Kidney glomerular epithelial cell (primary cell): Measurements from ENCODE around the gene SPRYD3.

Source experiments
- DNase-seq: peaks from one replicate; lab custom pipeline; 2025; lab: John Stamatoyannopoulos, UW

The SPRYD3 gene

DNA sequence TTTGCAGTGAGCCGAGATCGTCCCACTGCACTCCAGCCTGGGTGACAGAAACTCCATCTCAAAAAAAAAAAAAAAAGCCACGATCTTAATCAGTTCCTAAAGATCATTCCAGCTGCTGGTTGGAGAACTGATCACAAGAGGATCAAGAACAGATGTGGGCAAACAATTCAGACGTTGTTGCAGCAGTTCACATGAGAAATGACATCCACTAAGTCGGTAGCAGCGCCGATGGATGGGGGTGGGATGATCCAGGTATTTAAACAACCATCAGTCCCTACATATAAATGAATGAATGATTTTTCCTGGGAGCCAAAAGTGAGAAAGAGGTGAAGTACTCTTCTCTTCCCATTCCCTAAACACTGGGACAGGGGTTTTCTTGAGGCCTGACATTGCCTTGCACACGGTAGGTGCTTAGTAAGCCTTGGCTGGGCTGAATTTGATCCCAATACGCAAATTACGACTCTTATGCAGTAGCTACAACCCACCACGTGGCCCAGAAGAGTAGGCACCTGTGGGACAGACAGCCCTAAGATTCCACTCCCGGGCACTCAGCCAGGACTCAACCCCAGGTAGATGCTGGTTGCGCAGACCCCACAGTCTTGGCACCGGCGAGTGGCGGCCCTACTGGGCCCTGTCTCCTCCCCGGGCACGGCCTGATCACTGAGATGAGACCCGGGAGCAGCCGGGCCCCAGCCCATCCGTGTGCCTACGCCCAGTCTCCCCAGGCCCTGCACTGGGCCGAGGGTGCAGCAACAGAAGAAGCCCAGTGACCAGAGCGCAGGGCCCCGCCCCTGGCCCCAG is 565 bp downstream of the SPRYD3 start:
- DNase-seq = no peak

DNA sequence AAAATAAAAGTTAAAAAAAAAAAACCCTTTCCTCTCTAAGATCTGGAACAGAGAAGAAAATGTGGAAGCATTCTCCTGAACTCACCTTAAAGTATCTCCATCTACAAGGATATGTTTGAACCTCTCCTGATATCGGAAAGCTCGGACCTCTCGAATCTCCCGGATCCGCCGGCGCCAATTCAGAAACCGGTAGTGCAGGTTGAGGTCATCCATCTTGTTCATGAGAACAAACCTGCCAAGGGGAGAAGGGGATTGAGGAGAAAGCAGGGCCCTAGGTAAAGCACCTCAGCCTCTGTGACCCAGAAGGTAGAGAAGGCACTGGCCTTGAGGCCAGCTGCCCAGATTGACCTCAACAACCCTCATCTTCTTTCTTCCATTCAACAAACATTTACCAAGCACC is 2.2 kb downstream of the SPRYD3 start:
- no peak for DNase-seq

DNA sequence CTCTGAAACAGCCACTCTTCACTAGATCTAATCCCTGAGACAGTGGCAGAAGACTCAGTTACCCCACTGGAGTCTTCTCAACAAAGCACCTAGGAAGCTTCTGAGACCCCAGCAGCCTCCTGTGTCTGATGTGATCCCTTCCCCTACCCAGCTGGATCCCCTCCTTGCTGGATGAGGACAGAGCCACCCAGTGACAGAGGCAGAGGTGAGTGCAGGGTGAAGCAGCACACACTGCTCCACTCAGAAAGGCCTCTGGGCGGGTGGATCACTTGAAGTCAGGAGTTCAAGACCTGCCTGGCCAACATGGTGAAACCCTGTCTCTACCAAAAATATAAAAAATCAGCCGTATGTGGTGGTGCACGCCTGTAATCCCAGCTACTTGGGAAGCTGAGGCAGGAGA is 2.7 kb downstream of the SPRYD3 start:
- DNase-seq = no peak

DNA sequence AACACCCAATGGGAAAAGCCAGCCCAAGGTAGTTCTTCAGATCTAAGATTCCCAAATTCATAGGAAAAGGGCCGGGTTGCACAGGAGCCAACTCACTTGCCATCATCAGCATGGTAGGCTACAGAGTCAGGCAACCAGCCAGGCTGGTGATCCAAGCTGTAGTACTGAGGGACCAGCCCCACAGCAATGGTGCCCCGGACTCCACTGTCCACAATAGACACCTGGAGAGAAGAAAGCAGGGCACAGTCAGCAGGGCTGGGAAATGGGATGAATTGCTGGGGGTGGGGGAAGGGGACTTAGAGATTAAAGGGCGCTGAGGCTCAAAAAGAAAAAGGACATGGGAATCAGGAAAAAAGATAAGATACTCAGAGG is 4.2 kb downstream of the SPRYD3 start:
- no peak for DNase-seq

DNA sequence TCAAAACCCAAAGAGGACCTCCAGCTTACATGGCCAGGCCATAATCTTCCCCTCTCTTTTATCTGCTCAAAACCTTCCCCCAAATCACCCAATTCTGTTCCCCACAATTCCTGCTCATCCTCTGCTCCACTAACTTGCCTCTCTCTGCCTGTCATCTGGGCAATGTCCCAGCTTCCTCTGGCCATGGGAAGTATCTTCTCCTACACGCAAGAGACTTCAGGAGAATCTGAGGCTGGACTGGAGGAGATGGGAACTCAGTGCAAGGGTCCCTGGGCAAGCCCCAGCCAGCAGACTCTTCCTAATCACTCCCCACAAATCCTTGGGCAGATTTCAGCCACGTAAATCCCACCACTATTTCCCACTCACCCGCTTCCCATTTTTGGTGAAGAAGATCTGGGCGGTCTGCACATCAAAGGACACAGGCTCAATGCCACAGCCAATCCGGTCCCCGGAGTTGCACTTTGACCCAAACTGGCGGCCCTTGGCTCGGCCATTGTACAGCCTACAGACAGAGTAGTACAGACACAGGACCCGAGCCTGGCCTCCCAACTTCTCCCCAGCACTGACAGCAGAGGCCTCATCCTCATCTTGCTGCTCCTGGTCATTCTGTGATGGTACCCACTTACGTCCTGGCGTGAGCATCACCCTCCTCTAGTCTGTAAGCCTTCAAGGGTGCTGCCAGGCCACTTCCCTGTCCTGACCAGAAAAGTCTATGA is 4.7 kb downstream of the SPRYD3 start:
- no peak for DNase-seq

DNA sequence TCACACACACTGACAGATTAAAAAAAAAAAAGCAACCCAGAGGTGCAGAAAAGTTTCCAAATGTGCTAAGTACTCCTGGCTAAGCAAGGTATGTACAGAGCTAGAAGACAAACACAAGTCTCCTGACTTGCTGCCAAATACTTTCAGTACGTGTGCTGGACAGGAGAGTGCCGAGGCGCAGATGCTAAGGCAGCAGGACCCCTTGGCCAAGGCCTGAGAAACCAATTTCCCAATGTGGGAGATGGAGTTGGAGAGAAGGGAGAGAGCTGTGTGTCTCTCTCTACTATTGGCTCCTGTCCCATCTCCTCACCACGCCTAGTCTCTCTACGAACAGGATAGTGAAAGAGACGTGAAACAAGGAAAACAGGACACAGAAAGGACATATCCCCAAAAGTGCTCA is 5.3 kb downstream of the SPRYD3 start:
- no peak for DNase-seq

DNA sequence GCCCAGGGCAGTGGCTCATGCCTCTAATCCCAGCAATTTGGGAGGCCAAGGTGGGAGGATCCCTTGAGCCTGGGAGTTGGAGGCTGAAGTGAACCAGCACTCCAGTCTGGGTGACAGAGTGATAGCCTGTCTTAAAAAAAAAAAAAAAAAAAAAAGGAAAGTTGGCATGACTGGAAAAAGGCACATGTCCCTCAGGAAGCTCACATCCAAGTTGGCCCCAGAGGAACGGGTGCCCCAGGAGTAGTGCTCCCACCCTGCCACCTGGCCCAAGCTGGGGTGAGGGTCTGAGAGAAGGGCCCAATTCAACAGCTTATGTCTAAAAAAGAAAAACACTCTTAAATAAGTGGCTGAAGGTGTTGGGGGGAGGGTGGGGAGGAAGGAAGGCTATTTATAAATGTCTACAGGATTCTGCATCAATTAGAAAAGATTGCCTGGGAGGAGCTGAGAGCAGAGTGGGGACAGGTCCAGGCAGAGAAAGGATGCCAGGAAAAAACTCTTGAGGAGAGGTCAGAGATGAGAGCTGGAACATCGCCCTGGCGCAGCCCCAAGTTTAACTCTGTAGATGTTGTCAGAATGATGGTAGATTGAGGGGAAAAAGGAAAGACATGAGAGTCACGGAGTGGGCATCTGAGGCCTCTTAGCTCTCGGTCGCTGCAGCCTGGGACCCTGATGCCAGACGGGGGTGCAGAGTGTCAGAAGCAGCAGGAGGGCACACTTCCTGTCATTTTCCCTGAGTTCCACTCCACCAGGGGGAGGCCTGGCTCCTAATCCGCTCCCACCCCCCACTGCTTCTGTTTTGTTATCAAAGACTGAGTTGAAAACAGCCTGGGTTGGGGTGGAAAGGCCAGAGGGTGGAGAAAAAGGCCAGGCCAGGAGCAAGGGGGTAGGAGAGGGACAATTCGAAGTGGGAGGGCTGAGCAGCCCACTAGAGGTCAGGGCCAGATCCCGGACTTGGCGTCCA is 7.3 kb downstream of the SPRYD3 start:
- DNase-seq = no peak

DNA sequence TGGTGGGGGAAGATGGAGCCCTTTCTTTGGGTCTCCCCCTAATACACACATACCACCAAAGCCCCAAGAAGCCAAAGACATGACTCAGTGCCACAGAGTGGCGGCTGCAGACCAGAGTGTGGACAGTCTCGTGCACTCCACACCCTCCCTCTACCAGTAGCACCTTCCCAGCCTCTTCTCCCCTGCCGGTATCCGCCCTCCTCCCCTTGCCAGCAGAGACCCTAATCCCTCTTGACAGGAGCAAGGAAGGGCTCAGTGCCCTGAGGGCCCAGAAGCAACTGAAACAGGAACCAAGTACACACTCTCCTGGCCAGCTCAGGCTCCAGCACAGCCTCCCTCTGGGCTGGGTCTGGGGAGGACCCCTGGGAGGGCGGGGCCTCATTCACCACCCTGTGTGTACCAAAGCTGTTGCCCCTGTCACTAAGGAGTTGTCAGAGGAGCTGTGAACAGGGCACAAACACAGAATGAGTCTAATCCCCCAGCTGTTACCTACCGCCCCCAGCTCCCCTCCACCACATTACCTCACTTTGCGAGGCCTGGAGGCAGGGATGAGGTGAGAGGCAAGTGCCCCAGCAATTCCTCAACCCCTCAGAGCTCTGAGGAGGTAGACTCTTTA is 8.2 kb downstream of the SPRYD3 start:
- DNase-seq = no peak

DNA sequence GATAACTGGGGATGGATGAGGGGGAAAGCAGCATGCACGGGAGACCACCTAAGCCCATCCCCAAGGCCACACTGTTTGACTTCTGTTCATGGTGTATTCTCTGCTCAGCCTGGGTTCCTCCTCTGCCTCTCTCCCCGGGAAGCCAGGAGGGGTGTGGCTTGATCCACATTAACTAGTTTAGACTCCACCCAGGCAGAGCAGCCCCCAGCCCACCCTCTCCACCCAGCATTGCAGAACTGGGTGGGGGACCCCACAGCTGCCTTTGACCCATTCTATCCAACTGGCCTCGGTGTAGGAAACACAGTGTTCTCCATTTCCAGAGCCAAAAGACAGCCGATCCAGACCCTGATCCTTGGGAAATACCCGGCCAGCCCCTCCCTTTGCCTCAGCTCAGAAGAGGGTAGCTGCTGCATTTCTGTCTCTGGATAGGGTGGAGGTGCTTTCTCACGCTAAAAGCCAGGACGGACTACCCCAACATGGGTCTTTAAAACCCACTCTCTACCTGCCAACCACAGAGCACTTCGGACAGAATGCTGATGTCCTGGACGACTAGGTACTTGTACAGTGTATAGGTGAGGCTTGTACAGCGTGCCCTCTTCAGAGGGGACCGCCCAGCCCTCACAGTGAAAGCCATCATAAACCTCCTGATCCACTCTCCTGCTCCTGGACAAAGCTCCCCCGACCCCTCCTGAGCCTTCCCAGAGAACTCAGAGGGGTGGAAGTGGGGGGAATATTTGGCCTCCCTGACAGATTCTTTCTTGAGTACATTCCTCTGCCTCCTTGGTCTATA is 9.4 kb downstream of the SPRYD3 start:
- no peak for DNase-seq

DNA sequence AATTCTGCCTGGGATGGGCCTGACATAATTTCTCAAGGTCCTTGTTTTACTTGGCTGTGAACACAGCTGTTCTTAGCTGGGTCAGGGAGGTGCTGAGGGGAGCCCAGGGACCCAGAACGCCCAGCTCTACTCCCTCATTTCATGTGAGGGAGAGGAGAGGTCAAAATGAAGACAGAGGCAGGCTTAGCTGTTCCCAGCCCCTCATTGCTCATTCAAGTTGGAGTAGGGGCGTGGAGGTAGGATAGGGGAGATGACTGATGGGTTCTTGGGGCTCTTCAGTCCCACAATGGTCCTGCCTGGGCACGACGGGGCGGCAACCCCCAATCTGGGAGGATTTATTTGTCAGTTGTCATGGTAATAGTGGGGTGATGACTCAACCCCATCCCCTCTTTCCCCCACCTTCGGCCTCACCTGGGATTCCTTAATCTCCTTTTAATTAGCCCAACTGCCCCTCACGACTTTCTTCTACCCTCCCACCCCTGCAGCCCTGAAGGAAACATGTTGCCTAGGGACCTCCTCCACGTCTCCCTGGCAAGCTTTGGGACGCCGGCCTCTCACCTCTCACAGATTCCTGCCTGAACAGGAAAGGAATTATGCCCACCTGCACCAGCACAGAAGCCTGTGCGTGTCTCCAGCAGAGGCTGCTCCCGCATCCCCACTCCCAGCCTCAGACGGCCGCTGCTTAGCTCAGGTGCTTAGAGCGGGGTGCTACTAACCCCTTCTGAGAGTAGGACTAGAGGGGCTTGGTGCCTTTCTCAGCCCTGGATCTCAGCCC is 10.2 kb downstream of the SPRYD3 start:
- no peak for DNase-seq

DNA sequence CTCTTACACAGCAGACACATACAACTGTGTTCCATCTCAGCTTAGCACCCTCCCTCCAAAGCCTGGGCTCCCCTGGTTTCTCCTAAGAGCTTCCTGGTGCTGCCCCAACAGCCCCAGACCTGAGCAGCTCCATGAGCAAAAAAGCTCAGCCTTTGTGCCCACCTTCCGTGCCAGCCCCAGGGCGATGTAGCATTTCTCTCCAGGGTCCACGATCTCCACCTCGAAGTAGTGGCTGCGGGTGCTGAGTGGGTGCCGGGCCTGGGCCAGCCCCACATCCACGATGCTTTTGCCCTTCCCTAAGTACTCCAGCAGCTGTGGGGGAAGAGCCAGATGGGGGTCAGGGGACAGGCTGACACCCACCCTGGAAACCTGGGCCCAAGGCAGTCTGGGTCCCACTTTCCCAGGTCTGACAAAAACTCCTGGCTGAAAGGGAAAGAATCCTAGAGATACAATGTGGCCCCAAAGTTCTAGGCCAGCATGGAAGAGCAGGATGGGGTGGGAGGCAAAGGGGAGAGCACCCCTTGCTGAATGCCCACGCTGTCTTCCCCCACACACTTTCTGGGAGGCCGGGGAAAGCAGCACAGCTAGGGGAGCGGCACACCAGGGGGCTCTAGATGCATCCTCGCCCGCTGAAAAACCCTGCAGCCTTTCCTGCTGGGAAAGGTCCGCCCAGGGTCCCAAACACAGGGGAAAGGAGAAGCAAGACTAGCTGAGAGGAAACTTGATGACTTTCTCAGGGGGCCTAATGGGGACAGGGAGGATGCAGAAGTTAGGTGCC is 11.0 kb downstream of the SPRYD3 start:
- no peak for DNase-seq

DNA sequence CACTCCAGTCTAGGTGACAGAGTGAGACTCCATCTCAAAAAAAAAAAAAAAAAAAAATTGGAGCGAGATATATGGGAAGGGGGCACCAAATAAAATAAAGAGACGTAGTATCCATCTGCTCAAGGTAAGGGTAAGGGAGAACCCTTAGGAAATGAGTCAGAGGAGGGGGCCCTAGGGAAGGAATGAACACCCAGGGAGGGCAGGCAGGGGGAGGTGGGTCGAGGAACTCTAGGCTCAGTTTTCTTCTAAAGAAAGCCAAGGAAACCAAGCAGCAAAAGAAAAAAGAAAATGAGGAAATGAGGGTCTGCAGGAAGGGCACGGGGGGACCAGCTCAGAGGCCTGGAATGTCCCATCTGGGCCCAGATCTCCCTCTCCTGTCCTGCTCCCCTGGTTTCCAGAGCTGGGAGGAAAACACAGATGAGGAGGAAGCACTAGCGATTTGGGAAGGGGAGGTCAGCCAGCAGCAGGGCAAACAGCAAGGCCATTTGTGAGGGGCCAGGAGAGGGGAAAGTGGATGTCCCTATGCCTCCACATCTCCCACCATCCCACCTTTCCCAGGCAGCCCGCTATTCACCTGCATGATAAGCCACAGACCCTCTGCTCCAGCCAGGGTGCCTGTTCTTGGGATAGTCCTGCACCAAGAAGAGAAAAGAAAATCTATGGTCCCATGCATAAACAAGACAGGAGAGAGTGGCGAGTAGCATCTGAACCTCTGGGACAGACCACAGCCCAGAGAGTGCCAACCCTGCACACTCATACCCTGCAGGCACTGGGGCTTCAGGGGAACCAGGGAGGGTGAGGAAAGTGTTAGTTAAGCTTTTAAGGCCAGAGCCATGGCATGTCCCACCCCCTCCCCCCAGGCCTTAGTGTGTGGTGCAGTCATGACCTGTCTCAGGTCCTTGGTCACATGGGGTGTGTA is 11.9 kb downstream of the SPRYD3 start:
- no peak for DNase-seq

DNA sequence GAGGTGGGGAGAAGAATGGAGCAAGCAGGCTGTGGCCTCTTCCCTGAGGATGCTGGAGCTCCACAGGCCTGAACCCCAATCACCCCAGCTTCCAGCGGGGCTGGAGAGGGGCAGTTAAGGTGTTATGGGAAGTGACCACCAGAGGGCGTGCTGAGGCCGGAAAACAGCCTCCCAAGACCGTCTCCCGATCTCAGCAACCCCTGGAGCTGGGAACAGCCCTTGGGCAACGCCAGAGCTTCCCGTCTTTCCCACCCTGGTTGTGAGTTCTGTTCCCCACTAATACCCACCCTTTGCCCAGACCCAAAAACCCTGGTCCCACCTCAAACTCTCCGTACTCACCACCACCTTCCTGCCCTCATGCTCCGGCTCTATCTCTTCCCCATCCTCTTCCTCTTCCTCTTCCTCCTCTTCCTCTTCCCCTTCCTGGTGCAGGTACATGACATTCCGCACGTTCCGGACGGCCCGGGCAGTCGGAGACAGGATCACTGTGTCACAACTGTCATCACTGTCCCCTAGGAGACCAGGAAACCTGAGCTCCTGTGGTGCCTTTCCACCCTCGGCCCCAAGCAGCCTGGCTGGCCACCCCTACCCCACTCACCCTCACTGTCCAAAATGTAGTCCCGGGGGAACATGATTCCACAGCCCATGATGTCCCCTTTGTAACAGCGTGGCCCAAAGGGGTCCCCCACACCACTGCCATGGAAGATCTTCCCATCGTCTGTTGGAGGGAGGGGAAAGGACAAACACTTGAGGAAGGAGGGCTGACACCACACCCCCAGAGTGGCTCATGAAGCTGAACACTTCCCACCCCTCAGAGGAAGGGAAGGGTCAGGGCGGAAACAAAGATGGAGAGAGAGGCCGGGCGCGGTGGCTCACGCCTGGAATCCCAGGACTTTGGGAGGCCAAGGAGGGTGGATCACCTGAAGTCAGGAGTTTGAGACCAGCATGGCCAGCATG is 12.9 kb downstream of the SPRYD3 start:
- peak; percentile 63 for DNase-seq

DNA sequence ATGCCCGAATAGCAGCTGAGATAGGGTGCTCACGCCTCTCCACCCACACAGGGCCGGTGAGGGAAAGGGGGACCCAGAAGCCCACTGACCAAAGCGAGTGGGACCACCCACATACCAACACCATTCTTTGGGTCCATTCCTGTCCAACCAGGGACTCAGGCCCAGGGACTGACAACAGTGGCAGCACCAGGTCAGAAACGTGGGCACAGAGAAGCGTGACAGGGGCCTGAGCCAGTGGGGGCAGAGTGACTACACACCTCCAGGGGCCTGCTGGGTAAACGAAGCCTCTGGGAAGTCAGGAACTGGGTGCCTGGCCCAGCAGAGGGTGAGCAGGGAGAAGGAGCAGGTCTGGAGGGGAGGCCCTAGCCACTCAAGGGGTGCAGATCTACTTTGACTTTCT is 13.7 kb downstream of the SPRYD3 start:
- no peak for DNase-seq

DNA sequence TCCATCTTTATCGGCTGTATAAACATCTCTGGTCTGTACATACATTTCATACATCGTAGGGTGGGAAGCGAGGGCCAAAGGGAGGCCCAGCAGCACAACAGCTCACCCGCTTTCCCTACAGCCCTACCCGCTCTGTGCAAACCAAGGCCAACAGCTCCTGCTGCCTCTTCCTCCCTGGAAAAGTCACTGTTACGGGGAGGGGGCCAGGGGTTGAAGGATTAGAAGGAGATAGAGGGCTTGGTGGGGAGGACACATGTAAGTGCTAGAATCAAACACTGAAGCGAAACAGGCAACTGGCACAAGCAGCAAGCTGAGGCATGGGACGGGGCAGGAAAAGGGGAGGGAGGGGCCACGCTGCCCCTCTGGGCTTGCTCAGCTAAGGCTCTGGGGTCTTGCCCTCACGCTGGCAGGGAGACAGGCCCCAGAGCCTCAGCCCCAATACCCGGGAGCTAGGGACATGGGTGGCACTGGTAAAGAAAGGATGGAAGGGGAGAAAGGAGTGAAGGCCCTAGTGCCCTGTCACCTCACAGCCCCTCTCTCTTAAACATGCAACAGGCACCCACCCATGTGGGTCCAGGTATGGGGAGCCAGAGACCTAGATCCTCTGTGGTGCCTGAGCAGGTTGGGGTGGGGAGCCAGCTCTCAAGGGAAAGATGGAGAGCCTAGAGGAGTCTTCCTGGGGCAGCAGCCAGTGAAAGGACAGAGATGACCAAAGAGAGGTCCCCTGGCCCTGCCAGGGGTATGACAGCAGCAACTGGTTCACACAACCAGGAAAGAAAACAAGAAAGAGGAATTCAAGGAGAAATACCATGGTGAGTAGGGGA is 14.4 kb downstream of the SPRYD3 start:
- no peak for DNase-seq
